ENCODE measurements around the gene TSPAN14. TPM values are rescaled to one million over a fixed set of nuclear protein-coding genes. Genes with fewer than 3 reads are reported as not detected.

The TSPAN14 gene
- total RNA-seq, 2 donors from 2014 or later = 121 to 123 TPM

- Histone ChIP-seq H3K4me1 (ENCODE audit: control insufficient read depth, insufficient read depth, low read length) (no peaks in the 10 kb centered on the region), H3K36me3 (ENCODE audit: control insufficient read depth, insufficient read depth, low read length) (peaks cover 81% of the 10 kb centered on the region), H3K4me3 (ENCODE audit: low read length) (no peak overlapping the region), H3K9ac (ENCODE audit: extremely low read depth, low read length, poor library complexity, severe bottlenecking) (no peak overlapping the region), H3K9me3 (ENCODE audit: control insufficient read depth, low read length) (no peaks in the 10 kb centered on the region), H3K27ac (ENCODE audit: low read depth, low read length) (no peak overlapping the region), H3K27me3 (ENCODE audit: control insufficient read depth, insufficient read depth, low read length, poor library complexity, severe bottlenecking) (no peaks in the 10 kb centered on the region)
- WGBS, 2 experiments (ENCODE audit: insufficient coverage in 1 of 2, insufficient read length in 1 of 2) = 95 to 96% methylated on average over 5 to 15 of the region's 17 CpGs
- Mint-ChIP-seq H3K4me1 (peaks cover 12% of the 10 kb centered on the region), H3K4me3 (no peak overlapping the region), H3K27ac (no peak overlapping the region), H3K9me3 (no peaks in the 10 kb centered on the region), H3K36me3 (ENCODE audit: low read depth) (peaks cover 56% of the 10 kb centered on the region), H3K27me3 (ENCODE audit: insufficient read depth) (no peaks in the 10 kb centered on the region)
- TF ChIP-seq CTCF (conservative IDR thresholded peaks at IDR 0.05) = no peak
- DNase-seq = no peak
These were observed 64.2 kb downstream of the TSPAN14 start for GRCh38 chr10:80518143-80518806.

GRCh38 chr10:80518807-80519360 is 64.8 kb downstream of the TSPAN14 start:
- Histone ChIP-seq H3K36me3 (ENCODE audit: control insufficient read depth, insufficient read depth, low read length) (peaks cover 75% of the 10 kb centered on the region), H3K4me1 (ENCODE audit: control insufficient read depth, insufficient read depth, low read length) (no peaks in the 10 kb centered on the region), H3K4me3 (ENCODE audit: low read length) (no peak overlapping the region), H3K9me3 (ENCODE audit: control insufficient read depth, low read length) (no peaks in the 10 kb centered on the region), H3K27ac (ENCODE audit: low read depth, low read length) (no peak overlapping the region), H3K9ac (ENCODE audit: extremely low read depth, low read length, poor library complexity, severe bottlenecking) (no peak overlapping the region), H3K27me3 (ENCODE audit: control insufficient read depth, insufficient read depth, low read length, poor library complexity, severe bottlenecking) (no peaks in the 10 kb centered on the region)
- DNase-seq = no peak
- Mint-ChIP-seq H3K9me3 (no peaks in the 10 kb centered on the region), H3K4me3 (no peak overlapping the region), H3K36me3 (ENCODE audit: low read depth) (peaks cover 51% of the 10 kb centered on the region), H3K4me1 (peaks cover 12% of the 10 kb centered on the region), H3K27ac (no peak overlapping the region), H3K27me3 (ENCODE audit: insufficient read depth) (no peaks in the 10 kb centered on the region)
- TF ChIP-seq CTCF (conservative IDR thresholded peaks at IDR 0.05) = no peak
- 94 to 97% methylated on average over 5 to 7 of the region's 7 CpGs for WGBS, 2 experiments (ENCODE audit: insufficient coverage in 1 of 2, insufficient read length in 1 of 2)

GRCh38 chr10:80519936-80520650 is 66.0 kb downstream of the TSPAN14 start:
- Mint-ChIP-seq H3K36me3 (ENCODE audit: low read depth) (peaks cover 40% of the 10 kb centered on the region), H3K27ac (no peak overlapping the region), H3K9me3 (no peaks in the 10 kb centered on the region), H3K27me3 (ENCODE audit: insufficient read depth) (no peaks in the 10 kb centered on the region), H3K4me1 (peaks cover 12% of the 10 kb centered on the region), H3K4me3 (no peak overlapping the region)
- no peak for DNase-seq
- Histone ChIP-seq H3K27me3 (ENCODE audit: control insufficient read depth, insufficient read depth, low read length, poor library complexity, severe bottlenecking) (no peaks in the 10 kb centered on the region), H3K4me3 (ENCODE audit: low read length) (no peak overlapping the region), H3K9ac (ENCODE audit: extremely low read depth, low read length, poor library complexity, severe bottlenecking) (no peak overlapping the region), H3K27ac (ENCODE audit: low read depth, low read length) (no peak overlapping the region), H3K36me3 (ENCODE audit: control insufficient read depth, insufficient read depth, low read length) (peaks cover 63% of the 10 kb centered on the region), H3K9me3 (ENCODE audit: control insufficient read depth, low read length) (no peaks in the 10 kb centered on the region), H3K4me1 (ENCODE audit: control insufficient read depth, insufficient read depth, low read length) (no peaks in the 10 kb centered on the region)
- WGBS, 2 experiments (ENCODE audit: insufficient coverage in 1 of 2, insufficient read length in 1 of 2) = 87 to 92% methylated on average over 12 to 14 of the region's 14 CpGs
- TF ChIP-seq CTCF (conservative IDR thresholded peaks at IDR 0.05) = no peak
